Activated T-cell treated with anti-CD3 and anti-CD28 coated beads for 48 hours (primary cell): ENCODE results near the gene CRY2.

Experiments
- DNase-seq: peaks from one replicate; pipeline ENCODE4 v3.0.0-alpha.2; 2020; ENCODE audit warnings: low read depth

The CRY2 gene

DNA sequence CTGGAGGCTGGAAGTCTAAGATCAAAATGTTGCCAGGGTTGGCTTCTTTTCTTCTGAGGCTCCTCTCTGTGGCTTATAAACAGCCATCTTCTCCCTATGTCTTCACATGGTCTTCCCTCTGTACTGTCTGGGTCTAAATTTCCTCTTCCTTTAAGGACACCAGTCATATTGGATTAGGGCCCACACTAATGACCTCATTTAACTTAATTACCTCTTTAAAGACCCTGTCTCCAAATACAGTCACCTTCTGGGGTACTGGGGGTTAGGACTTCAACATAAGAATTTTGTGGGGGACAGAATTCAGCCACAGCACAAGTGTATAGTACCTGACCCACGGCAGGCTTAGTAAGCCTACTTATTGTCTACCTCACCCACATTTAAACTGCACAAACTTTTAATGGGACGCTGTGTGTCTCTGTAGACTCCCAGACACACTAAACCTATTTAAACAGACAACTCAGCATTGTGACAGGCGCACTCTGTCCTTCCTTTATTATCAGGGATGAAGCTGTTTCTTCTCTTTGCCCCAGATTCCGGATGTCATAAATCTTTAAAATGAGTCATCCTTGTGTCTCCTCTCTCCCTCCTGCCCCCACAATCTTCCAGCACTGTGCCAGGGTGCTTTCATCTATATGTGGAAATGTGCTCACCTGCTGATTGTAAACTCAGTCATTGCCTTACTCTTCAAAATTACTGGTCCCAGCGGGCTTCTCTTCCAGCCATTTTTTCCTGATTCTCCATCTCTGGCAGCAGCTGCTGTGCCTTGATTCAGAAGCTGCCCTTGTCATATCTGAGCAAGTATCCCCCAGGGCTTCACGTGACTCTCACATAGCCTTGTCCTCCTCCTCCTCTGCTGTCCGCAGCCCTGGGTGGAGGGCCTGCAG, 32.8 kb downstream of the CRY2 start:
- no peak for DNase-seq

GRCh38 chr11:45880772-45881570, 33.7 kb downstream of the CRY2 start:
- DNase-seq, result no peak

DNA sequence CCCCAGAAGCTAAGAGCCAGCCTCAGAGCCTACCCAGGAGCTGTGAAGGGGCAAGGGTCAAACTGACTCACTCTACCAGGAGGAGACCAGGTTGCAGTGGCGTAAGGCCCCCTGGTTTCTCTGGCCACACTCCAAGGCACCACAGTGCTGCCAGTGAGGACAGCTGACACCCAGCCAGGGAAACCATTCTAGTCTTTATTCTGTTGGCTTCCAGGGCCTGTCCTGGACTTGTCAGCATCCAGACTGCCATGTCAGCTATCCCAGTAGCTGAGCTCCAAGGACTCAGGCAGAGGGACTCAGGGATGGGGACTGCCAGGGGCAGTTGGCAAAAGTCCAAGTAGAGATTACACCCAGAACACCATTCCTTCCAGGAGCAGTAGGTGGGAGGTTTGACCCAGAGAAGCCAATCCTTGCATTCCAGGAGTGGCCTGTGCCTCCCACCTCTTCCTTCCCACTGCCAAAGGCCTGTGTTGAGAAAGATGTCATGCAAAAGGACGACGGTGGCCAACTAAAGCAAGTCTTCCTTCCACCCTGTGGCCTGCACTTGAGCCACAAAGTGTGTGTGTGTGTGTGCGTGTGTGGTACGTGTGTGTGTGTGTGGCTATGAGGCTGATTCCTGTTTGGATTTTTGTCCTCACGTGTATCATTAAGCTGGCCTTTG, 34.6 kb downstream of the CRY2 start:
- no peak for DNase-seq

- DNase-seq, result no peak
Measured at GRCh38 chr11:45884596-45885185, 37.4 kb downstream of the CRY2 start.

GRCh38 chr11:45885274-45885920, 38.1 kb downstream of the CRY2 start, which contains the start of gene MAPK8IP1:
Gene MAPK8IP1 (plus strand): TSS chr11:45885651. CDS start chr11:45885821, 170 bp downstream.
- DNase-seq, result peak; percentile 43

- no peak for DNase-seq
Measured at GRCh38 chr11:45885921-45886721, 38.8 kb downstream of the CRY2 start.

GRCh38 chr11:45886816-45887520, 39.7 kb downstream of the CRY2 start:
- DNase-seq, result no peak

- DNase-seq, result no peak
Measured at GRCh38 chr11:45887587-45887986, 40.3 kb downstream of the CRY2 start.

DNA sequence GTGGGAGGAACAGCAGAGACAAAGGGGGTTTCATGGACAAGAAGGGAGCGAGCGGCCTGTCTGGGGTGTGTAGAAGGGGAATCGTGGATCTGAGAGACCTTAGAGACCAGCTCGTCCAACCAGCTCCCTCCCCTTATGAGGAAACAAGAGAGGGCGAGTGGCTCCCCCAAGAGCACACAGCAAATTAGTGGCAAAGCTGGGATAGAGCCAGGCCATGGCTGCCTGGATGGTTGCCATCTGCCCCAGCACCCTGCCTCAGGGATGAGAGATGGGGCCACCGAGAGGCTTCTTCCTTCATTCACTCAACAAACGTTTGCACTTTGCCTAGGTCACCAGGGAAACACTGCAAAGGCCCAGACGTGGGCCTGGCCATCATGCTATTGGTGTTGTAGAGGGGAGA, 42.3 kb downstream of the CRY2 start:
- DNase-seq, result no peak

GRCh38 chr11:45889966-45890365, 42.7 kb downstream of the CRY2 start:
- DNase-seq, result no peak

DNA sequence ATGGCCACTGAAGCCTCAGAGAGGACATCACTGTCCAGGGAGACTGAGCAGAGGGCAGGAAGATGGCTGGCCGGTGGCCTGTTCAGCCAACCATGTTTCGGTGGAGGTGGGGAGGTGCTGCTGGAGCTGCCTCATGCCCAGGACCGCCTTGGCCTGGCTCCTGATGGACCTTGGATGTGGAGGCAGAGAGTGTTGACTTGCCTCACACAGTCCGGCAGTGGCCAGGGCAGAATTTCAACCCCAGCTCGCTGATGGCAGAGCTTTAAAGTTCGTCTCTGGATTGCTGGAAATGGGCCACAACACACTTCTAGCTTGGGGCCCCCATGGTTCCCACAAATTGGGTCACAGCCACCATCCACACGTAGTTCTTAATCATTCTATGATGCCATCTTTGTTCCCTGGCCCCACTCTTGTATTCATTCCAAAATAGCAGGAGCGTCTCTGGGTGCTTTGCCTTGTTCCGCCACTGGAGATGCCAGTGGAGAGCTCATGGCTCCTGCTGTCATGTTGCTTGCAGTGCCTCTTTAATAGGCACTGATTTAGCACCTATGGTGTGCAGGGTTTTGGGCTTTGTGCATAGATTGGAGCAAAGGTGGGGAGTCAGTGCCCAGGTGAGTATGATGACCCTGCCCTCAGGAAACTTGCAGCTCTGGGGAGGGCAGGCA, 43.7 kb downstream of the CRY2 start:
- DNase-seq, result no peak

DNA sequence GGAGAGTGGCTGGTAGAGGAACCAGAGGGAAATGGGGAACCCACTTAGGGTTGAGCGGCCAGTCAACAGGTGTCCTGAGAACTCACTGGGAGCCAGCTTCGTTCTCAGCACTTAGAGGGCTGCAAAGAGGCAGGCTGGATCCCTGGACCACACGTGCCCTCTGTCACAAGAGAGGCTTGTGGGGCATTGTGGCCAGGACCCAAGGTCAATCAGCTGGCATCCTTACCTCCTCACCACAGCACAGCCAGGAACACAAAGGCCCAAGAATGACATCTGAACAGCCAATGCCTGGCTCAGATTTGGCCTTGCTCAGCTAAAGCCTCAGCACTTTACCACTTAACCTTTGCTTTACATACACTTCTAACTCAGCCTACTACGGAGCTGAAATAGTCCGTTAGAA, 45.6 kb downstream of the CRY2 start:
- DNase-seq, result no peak

GRCh38 chr11:45894555-45895247, 47.4 kb downstream of the CRY2 start:
- no peak for DNase-seq

GRCh38 chr11:45895553-45896259, 48.4 kb downstream of the CRY2 start:
- DNase-seq, result no peak

DNA sequence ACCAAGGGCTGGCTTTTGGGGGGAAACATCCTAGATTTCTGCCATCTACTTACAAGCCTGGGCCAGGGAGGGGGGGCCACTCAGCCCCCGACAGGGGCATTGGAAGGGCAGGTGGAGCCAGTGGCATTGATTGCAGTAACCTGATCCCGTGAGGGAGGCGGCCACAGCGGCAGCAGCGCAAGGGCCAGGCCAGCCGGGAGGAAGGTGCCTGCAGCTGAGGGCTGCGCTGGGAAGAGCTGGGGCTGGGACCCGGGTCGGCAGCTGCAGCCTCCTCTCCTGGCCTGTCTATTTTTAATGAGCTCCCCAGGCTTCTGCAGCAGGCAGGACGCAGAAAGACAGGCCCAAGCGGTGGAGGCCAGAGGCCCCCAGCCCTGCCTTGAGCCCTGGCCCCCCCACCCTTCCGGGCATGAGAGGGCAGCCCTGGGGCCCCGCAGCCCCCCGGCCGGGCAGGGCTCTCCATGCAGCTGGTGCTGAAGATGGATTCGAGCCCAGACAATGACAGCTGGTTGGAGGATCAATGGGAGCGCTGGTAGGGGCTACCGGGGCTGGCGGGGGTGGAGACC, 49.2 kb downstream of the CRY2 start:
- DNase-seq, result no peak

GRCh38 chr11:45897556-45897955, 50.3 kb downstream of the CRY2 start:
- DNase-seq, result no peak

- DNase-seq, result no peak
Measured at GRCh38 chr11:45899086-45899447, 51.8 kb downstream of the CRY2 start.
